Keratinocyte (primary cell): ENCODE results near the gene CTNNA3. TPM values are rescaled to one million over a fixed set of nuclear protein-coding genes. Genes with fewer than 3 reads are reported as not detected.
"Not testable (repeated sequence)": the region's sequence is repeated elsewhere in the genome, so short reads cannot be mapped to it uniquely, and the experiment has no call there.

ENCODE experiments used
- DNase-seq: peaks from one replicate; pipeline ENCODE4 v3.0.0-alpha.2; 2011; ENCODE audit warnings: low read depth, missing footprints, low spot score
- FAIRE-seq: peaks from 2 replicates; lab custom pipeline; 2011; peaks lifted over from hg19 to GRCh38; lab: Jason Lieb, UNC
- H2AFZ ChIP-seq: 2 replicates; pipeline ENCODE4 v1.6.0; 2012; ENCODE audit warnings: low read length, control low read depth, inconsistent platforms; ENCODE audit not compliant: control insufficient read depth
- H3K27ac ChIP-seq: 2 replicates; pipeline ENCODE4 v1.5.1; 2011; ENCODE audit warnings: low read length; ENCODE audit not compliant: control insufficient read depth, insufficient read depth
- H3K27me3 ChIP-seq: 3 replicates; pipeline ENCODE4 v1.6.0; 2011; ENCODE audit warnings: low read length; ENCODE audit not compliant: control insufficient read depth, insufficient read depth; ENCODE audit errors: extremely low read depth
- H3K36me3 ChIP-seq, 2 experiments: 2 replicates in 1 of 2; 3 replicates in 1 of 2; pipeline ENCODE4 v1.5.1; 2011; ENCODE audit warnings: low read length in 2 of 2, mild to moderate bottlenecking in 1 of 2; ENCODE audit not compliant: control insufficient read depth in 2 of 2, insufficient read depth in 2 of 2; ENCODE audit errors: extremely low read depth in 1 of 2
- H3K4me1 ChIP-seq: 3 replicates; pipeline ENCODE4 v1.5.1; 2011; ENCODE audit warnings: low read length; ENCODE audit not compliant: control insufficient read depth, insufficient read depth; ENCODE audit errors: extremely low read depth
- H3K4me2 ChIP-seq: 3 replicates; pipeline ENCODE4 v1.6.0; 2011; ENCODE audit warnings: low read depth, low read length; ENCODE audit not compliant: control insufficient read depth, insufficient read depth; ENCODE audit errors: extremely low read depth
- H3K4me3 ChIP-seq, 3 experiments: fragments of 200-600 bp in 1 of 3; sonication (generic) in 1 of 3; 2 replicates in 2 of 3; 3 replicates in 1 of 3; pipeline ENCODE4 v1.5.1; 2011 to 2016; ENCODE audit warnings: low read length in 3 of 3, mild to moderate bottlenecking in 3 of 3, control low read depth in 2 of 3, inconsistent platforms in 1 of 3, low read depth in 1 of 3, mixed read lengths in 1 of 3, mixed run types in 1 of 3, moderate library complexity in 1 of 3; ENCODE audit not compliant: control insufficient read depth in 2 of 3, insufficient read depth in 2 of 3; ENCODE audit errors: extremely low read depth in 1 of 3
- H3K79me2 ChIP-seq: 2 replicates; pipeline ENCODE4 v1.6.0; 2012; ENCODE audit warnings: low read length; ENCODE audit not compliant: control insufficient read depth, insufficient read depth
- H3K9ac ChIP-seq: 3 replicates; pipeline ENCODE4 v1.6.0; 2011; ENCODE audit warnings: low read length; ENCODE audit not compliant: control insufficient read depth, insufficient read depth; ENCODE audit errors: extremely low read depth
- H3K9me1 ChIP-seq: 3 replicates; pipeline ENCODE4 v1.6.0; 2011; ENCODE audit warnings: low read length; ENCODE audit not compliant: control insufficient read depth, insufficient read depth; ENCODE audit errors: extremely low read depth
- H3K9me3 ChIP-seq: 2 replicates; pipeline ENCODE4 v1.5.1; 2012; ENCODE audit warnings: low read depth, low read length; ENCODE audit not compliant: control insufficient read depth
- H4K20me1 ChIP-seq: 3 replicates; pipeline ENCODE4 v1.6.0; 2011; ENCODE audit warnings: low read length; ENCODE audit not compliant: control insufficient read depth, insufficient read depth; ENCODE audit errors: extremely low read depth
- EZH2 ChIP-seq: IDR thresholded peaks from one replicate; pipeline ENCODE4 v1.6.1; 2012; ENCODE audit warnings: inconsistent platforms, mild to moderate bottlenecking, low read length, moderate library complexity
- dilution Hi-C: fragments of 300-500 bp; cut with MboI; formaldehyde crosslinking; loops from one replicate; pipeline ENCODE4 v1.7.0; 2020; ENCODE audit warnings: low sequenced_read_pairs; ENCODE audit not compliant: extremely low pct_ligation_motif_present
- polyA plus RNA-seq, 5 experiments: library from polyadenylated mRNA; depleted of rRNA in 3 of 5; stranded (reverse) in 3 of 5; stranded (forward) in 1 of 5; unstranded in 1 of 5; fragments of >200 nt; gene quantifications; 1 replicate in 1 of 5; 2 replicates in 3 of 5; 3 replicates in 1 of 5; pipeline versions ENCODE4 v1.2.1 to v1.2.3, GENCODE V29; 2011 to 2012; ENCODE audit warnings: missing spikeins in 2 of 5, low read depth in 1 of 5, low replicate concordance in 1 of 5
- TF ChIP-seq, protein P1 (sequence below), 3 experiments: IDR thresholded peaks in 1 of 3; conservative IDR thresholded peaks in 1 of 3; optimal IDR thresholded peaks in 1 of 3; 2 replicates in 2 of 3; 3 replicates in 1 of 3; pipeline versions ENCODE3 to v1.5.1; 2011; ENCODE audit warnings: low read length in 3 of 3, mild to moderate bottlenecking in 3 of 3, moderate library complexity in 2 of 3, control low read depth in 1 of 3, inconsistent platforms in 1 of 3; ENCODE audit not compliant: insufficient read depth in 2 of 3; ENCODE audit errors: extremely low read depth in 1 of 3

CTNNA3 gene
- polyA plus RNA-seq, 1 donor (not counting 4 experiments of a cell fraction or from before 2014, with no cell fraction given), result 0.01 TPM

DNA sequence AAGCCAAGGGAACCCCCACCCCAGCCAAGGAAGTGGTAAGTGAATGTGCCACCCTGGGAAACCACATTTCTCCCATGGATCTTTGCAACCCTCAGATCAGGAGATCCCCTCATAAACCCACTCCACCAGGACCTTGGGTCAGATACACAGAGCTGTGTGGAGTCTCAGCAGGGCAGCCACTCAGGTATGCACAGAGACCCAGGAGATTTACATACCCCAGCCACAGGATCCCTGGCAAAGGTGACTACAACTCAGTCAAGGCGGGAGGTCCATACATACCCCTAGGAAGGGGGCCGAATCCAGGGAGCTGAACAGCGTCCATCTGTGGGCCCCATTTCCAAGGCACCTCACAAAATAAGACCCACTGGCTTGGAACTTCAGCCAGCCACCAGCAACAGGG is 293.4 kb downstream of the CTNNA3 start:
- Histone ChIP-seq H3K27me3 (no peaks in the 10 kb centered on the region), H3K9ac (no peak overlapping the region), H3K4me2 (no peak overlapping the region), H3K9me3 (no peaks in the 10 kb centered on the region), H3K79me2 (no peaks in the 10 kb centered on the region), H3K27ac (no peak overlapping the region), H3K36me3 (no peaks in the 10 kb centered on the region), H3K4me1 (no peaks in the 10 kb centered on the region), H3K9me1 (no peaks in the 10 kb centered on the region), H4K20me1 (no peaks in the 10 kb centered on the region), H2AFZ (no peak overlapping the region), H3K4me3 (no peak overlapping the region)
- no peak for DNase-seq
- dilution Hi-C loops, result no loop called here
- TF ChIP-seq, protein P1, sequence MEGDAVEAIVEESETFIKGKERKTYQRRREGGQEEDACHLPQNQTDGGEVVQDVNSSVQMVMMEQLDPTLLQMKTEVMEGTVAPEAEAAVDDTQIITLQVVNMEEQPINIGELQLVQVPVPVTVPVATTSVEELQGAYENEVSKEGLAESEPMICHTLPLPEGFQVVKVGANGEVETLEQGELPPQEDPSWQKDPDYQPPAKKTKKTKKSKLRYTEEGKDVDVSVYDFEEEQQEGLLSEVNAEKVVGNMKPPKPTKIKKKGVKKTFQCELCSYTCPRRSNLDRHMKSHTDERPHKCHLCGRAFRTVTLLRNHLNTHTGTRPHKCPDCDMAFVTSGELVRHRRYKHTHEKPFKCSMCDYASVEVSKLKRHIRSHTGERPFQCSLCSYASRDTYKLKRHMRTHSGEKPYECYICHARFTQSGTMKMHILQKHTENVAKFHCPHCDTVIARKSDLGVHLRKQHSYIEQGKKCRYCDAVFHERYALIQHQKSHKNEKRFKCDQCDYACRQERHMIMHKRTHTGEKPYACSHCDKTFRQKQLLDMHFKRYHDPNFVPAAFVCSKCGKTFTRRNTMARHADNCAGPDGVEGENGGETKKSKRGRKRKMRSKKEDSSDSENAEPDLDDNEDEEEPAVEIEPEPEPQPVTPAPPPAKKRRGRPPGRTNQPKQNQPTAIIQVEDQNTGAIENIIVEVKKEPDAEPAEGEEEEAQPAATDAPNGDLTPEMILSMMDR (optimal IDR thresholded peaks at IDR 0.05 in 1 of 3, IDR thresholded peaks at IDR 0.05 in 1 of 3, conservative IDR thresholded peaks at IDR 0.05 in 1 of 3; ENCODE audit: extremely low read depth in 1 of 3, insufficient read depth in 2 of 3, low read length in 3 of 3), result no peak
- TF ChIP-seq EZH2, result no peak
- FAIRE-seq, result no peak

DNA sequence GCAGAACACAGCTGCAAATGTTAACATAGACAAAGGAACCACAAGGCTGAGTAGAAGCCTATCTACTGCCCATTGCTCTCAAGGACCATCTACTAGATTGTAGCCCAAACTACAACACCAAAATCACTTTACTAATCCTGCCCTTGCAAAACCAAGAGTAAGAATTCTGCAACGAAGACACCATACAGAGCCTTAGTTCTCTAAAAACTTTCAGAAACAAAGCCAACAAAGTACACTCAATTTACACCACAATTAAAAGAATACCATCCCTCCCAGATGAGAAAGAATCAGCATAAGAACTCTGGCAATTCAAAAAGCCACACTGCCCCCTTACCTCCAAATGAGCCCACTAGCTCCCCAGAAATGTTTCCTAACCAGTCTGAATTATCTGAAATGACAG is 294.3 kb downstream of the CTNNA3 start:
- Histone ChIP-seq H3K4me1 (no peaks in the 10 kb centered on the region), H3K4me2 (no peak overlapping the region), H3K9me3 (no peaks in the 10 kb centered on the region), H3K27me3 (no peaks in the 10 kb centered on the region), H3K36me3 (no peaks in the 10 kb centered on the region), H3K9ac (no peak overlapping the region), H3K4me3 (no peak overlapping the region), H2AFZ (no peak overlapping the region), H3K9me1 (no peaks in the 10 kb centered on the region), H4K20me1 (no peaks in the 10 kb centered on the region), H3K79me2 (no peaks in the 10 kb centered on the region), H3K27ac (no peak overlapping the region)
- no peak for TF ChIP-seq EZH2
- TF ChIP-seq, protein P1 (optimal IDR thresholded peaks at IDR 0.05 in 1 of 3, IDR thresholded peaks at IDR 0.05 in 1 of 3, conservative IDR thresholded peaks at IDR 0.05 in 1 of 3; ENCODE audit: extremely low read depth in 1 of 3, insufficient read depth in 2 of 3, low read length in 3 of 3), result no peak
- dilution Hi-C loops, result no loop called here
- DNase-seq (no peak), FAIRE-seq (no peak)

GRCh38 chr10:67386841-67387533 is 309.0 kb downstream of the CTNNA3 start:
- H3K4me3 ChIP-seq, FAIRE-seq, H2AFZ ChIP-seq: not testable (repeated sequence)

More at GRCh38 chr10:67386841-67387533, 309.0 kb downstream of the CTNNA3 start:
- DNase-seq, H4K20me1 ChIP-seq, H3K27me3 ChIP-seq, H3K4me2 ChIP-seq, H3K9me1 ChIP-seq, H3K79me2 ChIP-seq, H3K36me3 ChIP-seq, H3K27ac ChIP-seq, H3K4me1 ChIP-seq, H3K9ac ChIP-seq, H3K9me3 ChIP-seq, dilution Hi-C loops: not testable (repeated sequence)
